ENCODE results near the gene TLX1. TPM values are rescaled to one million over a fixed set of nuclear protein-coding genes. Genes with fewer than 3 reads are reported as not detected.

Gene TLX1
- total RNA-seq, 1 experiment from 2014 or later, result not detected

- H3K4me1 Mint-ChIP-seq (ENCODE audit: insufficient read depth, unreplicated experiment), result peaks cover 19% of the 10 kb centered on the region
- no peaks in the 10 kb centered on the region for H3K9me3 Mint-ChIP-seq (ENCODE audit: unreplicated experiment)
- peak; percentile 83 for DNase-seq (ENCODE audit: unreplicated experiment)
- ChIA-PET POLR2A (interaction anchor here (0.6 to 1.3 kb wide), 4 partner anchors 52 to 394 kb away, joined by 3 to 4 read pairs (median 4); no protein-coding TSS in a partner anchor), CTCF (interaction anchor here (0.5 to 3.0 kb wide), 24 partner anchors 10 to 909 kb away, joined by 3 to 16 read pairs (median 4); no protein-coding TSS in a partner anchor)
- no peaks in the 10 kb centered on the region for H3K36me3 Mint-ChIP-seq (ENCODE audit: insufficient read depth, unreplicated experiment)
- H3K27ac Mint-ChIP-seq (ENCODE audit: low read depth, unreplicated experiment), result no peak overlapping the region
- H3K4me3 Mint-ChIP-seq (ENCODE audit: unreplicated experiment), result peak overlapping the region; percentile 63
- peaks cover 33% of the 10 kb centered on the region for H3K27me3 Mint-ChIP-seq (ENCODE audit: insufficient read depth, unreplicated experiment)
- peak; percentile 91 for TF ChIP-seq CTCF (IDR thresholded peaks at IDR 0.05; ENCODE audit: unreplicated experiment)
- no TSS peak for BruUV-seq (replicated peaks)
- intact Hi-C loops (cut with micrococcal nuclease), result loop anchor here (1.0 to 5.0 kb wide), 5 partner anchors 52 to 621 kb away; partner anchors contain the start of gene NPM3
Observed at GRCh38 chr10:101161494-101162299, 30.6 kb downstream of the TLX1 start.

GRCh38 chr10:101162677-101163076 is 31.6 kb downstream of the TLX1 start:
- Mint-ChIP-seq H3K27me3 (ENCODE audit: insufficient read depth, unreplicated experiment) (peaks cover 33% of the 10 kb centered on the region), H3K27ac (ENCODE audit: low read depth, unreplicated experiment) (no peak overlapping the region), H3K4me1 (ENCODE audit: insufficient read depth, unreplicated experiment) (peaks cover 19% of the 10 kb centered on the region), H3K36me3 (ENCODE audit: insufficient read depth, unreplicated experiment) (no peaks in the 10 kb centered on the region), H3K4me3 (ENCODE audit: unreplicated experiment) (no peak overlapping the region), H3K9me3 (ENCODE audit: unreplicated experiment) (no peaks in the 10 kb centered on the region)
- DNase-seq (ENCODE audit: unreplicated experiment), result no peak
- POLR2A ChIA-PET, result no interaction called here
- intact Hi-C loops (cut with micrococcal nuclease), result loop anchor here (5.0 kb wide), 1 partner anchor 620 kb away; the partner anchor contains the start of gene NPM3
- CTCF ChIA-PET, result interaction anchor here (0.5 to 0.7 kb wide), 3 partner anchors 8 to 612 kb away, joined by 3 to 5 read pairs (median 4); no protein-coding TSS in a partner anchor
- no TSS peak for BruUV-seq (replicated peaks)
- TF ChIP-seq CTCF (IDR thresholded peaks at IDR 0.05; ENCODE audit: unreplicated experiment), result no peak

- BruUV-seq (replicated peaks), result no TSS peak
- no peak for DNase-seq (ENCODE audit: unreplicated experiment)
- H3K4me3 Mint-ChIP-seq (ENCODE audit: unreplicated experiment), result no peak overlapping the region
- peaks cover 39% of the 10 kb centered on the region for H3K27me3 Mint-ChIP-seq (ENCODE audit: insufficient read depth, unreplicated experiment)
- peaks cover 10% of the 10 kb centered on the region for H3K4me1 Mint-ChIP-seq (ENCODE audit: insufficient read depth, unreplicated experiment)
- ChIA-PET CTCF (interaction anchor here (0.6 to 1.3 kb wide), 5 partner anchors 49 to 407 kb away, joined by 3 to 4 read pairs (median 3); no protein-coding TSS in a partner anchor), POLR2A (no interaction called here)
- intact Hi-C loops (cut with micrococcal nuclease), result loop anchor here (5.0 kb wide), 1 partner anchor 618 kb away; the partner anchor contains the start of gene NPM3
- no peak for TF ChIP-seq CTCF (IDR thresholded peaks at IDR 0.05; ENCODE audit: unreplicated experiment)
- no peak overlapping the region for H3K27ac Mint-ChIP-seq (ENCODE audit: low read depth, unreplicated experiment)
- peaks cover 3% of the 10 kb centered on the region for H3K9me3 Mint-ChIP-seq (ENCODE audit: unreplicated experiment)
- H3K36me3 Mint-ChIP-seq (ENCODE audit: insufficient read depth, unreplicated experiment), result no peaks in the 10 kb centered on the region
Observed at GRCh38 chr10:101164020-101164419, 32.9 kb downstream of the TLX1 start.

- no peak for DNase-seq (ENCODE audit: unreplicated experiment)
- intact Hi-C loops (cut with micrococcal nuclease), result no loop called here
Observed at GRCh38 chr10:101165736-101166135, 34.6 kb downstream of the TLX1 start.

More at GRCh38 chr10:101165736-101166135, 34.6 kb downstream of the TLX1 start:
- CTCF ChIA-PET, result interaction anchor here (0.5 to 2.1 kb wide), 8 partner anchors 9 to 616 kb away, joined by 3 to 9 read pairs (median 3); no protein-coding TSS in a partner anchor
- POLR2A ChIA-PET, result interaction anchor here (1.2 kb wide), 1 partner anchor 24 kb away, joined by 3 read pairs; no protein-coding TSS in a partner anchor
- Mint-ChIP-seq H3K9me3 (ENCODE audit: unreplicated experiment) (peaks cover 8% of the 10 kb centered on the region), H3K27me3 (ENCODE audit: insufficient read depth, unreplicated experiment) (peaks cover 48% of the 10 kb centered on the region), H3K4me1 (ENCODE audit: insufficient read depth, unreplicated experiment) (peaks cover 10% of the 10 kb centered on the region), H3K27ac (ENCODE audit: low read depth, unreplicated experiment) (no peak overlapping the region), H3K36me3 (ENCODE audit: insufficient read depth, unreplicated experiment) (no peaks in the 10 kb centered on the region), H3K4me3 (ENCODE audit: unreplicated experiment) (no peak overlapping the region)
- TF ChIP-seq CTCF (IDR thresholded peaks at IDR 0.05; ENCODE audit: unreplicated experiment), result no peak
- no TSS peak for BruUV-seq (replicated peaks)

Measured in MCF 10A (cell line).